ENCODE data around the gene IL9. TPM values are rescaled to one million over a fixed set of nuclear protein-coding genes. Genes with fewer than 3 reads are reported as not detected.
A peak's percentile ranks its signal among the peaks of the same experiment; 100 is the strongest.

Gene IL9
- total RNA-seq, 1 donor from 2014 or later = not detected

DNA sequence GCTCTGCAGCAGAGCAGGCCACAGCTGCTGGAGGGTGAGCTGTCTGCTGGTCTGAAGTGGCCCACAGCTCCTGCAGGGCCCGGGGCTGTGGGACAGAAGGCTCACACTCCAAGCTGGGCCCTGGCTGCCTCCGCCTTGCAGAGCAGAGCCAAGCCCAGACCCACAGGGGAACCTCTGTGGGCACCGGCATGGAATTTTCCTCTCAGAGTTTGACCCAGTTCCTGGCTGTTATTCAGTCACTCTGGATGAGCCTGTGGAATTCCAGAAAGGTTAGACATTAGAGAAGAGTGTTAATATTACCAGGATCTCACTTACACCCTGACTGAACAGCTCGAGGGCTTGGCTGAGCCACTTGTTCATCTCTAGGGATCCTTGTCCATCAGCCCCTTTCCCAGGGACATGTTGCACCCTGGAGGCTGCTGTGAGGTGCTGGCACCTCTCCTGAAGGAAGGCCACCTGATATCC, 17.5 kb downstream of the IL9 start:
- no peak overlapping the region for H3K4me3 Mint-ChIP-seq (ENCODE audit: low read depth)
- no peak overlapping the region for H3K27ac Mint-ChIP-seq
- no peaks in the 10 kb centered on the region for H3K36me3 Mint-ChIP-seq (ENCODE audit: insufficient read depth)
- no peak for DNase-seq (ENCODE audit: low spot score, unreplicated experiment)
- H3K4me1 Mint-ChIP-seq (ENCODE audit: low read depth) = peaks cover 5% of the 10 kb centered on the region
- H3K27me3 Mint-ChIP-seq = peaks cover 44% of the 10 kb centered on the region
- no peaks in the 10 kb centered on the region for H3K9me3 Mint-ChIP-seq (ENCODE audit: low read depth)
- TF ChIP-seq, protein P1, sequence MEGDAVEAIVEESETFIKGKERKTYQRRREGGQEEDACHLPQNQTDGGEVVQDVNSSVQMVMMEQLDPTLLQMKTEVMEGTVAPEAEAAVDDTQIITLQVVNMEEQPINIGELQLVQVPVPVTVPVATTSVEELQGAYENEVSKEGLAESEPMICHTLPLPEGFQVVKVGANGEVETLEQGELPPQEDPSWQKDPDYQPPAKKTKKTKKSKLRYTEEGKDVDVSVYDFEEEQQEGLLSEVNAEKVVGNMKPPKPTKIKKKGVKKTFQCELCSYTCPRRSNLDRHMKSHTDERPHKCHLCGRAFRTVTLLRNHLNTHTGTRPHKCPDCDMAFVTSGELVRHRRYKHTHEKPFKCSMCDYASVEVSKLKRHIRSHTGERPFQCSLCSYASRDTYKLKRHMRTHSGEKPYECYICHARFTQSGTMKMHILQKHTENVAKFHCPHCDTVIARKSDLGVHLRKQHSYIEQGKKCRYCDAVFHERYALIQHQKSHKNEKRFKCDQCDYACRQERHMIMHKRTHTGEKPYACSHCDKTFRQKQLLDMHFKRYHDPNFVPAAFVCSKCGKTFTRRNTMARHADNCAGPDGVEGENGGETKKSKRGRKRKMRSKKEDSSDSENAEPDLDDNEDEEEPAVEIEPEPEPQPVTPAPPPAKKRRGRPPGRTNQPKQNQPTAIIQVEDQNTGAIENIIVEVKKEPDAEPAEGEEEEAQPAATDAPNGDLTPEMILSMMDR (IDR thresholded peaks at IDR 0.05; ENCODE audit: unreplicated experiment) = no peak

DNA sequence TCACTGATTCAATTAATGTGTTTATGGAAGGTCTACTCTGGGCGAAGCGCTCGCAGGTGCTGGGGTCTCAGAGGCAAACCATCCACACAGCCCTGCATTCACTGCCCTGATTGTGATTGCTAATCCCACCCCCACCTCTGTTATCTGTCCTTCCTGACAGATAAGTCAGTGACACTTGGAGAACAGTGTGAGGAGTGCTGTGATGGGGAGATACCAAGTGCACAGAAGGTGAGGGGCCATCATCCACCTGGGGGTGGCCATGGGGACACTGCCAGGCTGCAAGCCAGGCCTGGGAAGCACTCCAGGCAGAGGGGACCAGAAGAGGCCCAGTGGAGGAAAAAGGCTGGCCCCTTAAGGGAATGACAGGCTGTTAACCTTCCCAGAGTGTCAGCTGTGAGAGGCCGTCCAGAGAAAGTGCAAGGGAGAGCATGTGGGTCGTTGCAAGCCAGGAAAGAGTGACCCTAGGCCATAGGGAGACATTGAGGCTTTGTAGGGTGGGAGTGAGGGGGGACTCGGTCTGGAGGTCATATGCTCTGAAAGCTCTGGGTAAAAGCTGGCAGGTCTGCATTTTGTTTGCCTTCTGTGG, 18.0 kb downstream of the IL9 start:
- TF ChIP-seq, protein P1 (IDR thresholded peaks at IDR 0.05; ENCODE audit: unreplicated experiment) = no peak
- Mint-ChIP-seq H3K4me1 (ENCODE audit: low read depth) (peaks cover 5% of the 10 kb centered on the region), H3K27me3 (peaks cover 40% of the 10 kb centered on the region), H3K9me3 (ENCODE audit: low read depth) (no peaks in the 10 kb centered on the region), H3K36me3 (ENCODE audit: insufficient read depth) (no peaks in the 10 kb centered on the region), H3K27ac (no peak overlapping the region), H3K4me3 (ENCODE audit: low read depth) (no peak overlapping the region)
- DNase-seq (ENCODE audit: low spot score, unreplicated experiment) = no peak

DNA sequence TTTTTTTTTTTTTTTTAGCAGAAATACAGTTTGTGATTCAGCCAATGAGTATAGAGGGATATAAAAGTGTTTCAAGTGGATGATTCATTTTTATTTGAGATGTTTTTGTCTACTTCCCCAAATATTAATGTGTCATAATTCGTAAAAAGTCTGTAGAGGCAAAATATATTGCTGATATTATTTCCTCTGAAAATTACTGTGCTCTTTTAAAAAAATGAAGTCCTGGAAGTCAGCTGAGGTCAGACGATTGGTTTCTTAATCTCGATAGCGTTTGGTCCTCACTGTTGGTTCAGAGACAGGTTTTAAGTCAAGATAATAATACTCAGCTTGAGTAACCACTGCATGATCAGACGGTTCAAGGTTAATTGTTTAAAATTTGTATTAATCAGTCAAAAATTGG, 19.5 kb downstream of the IL9 start:
- Mint-ChIP-seq H3K36me3 (ENCODE audit: insufficient read depth) (no peaks in the 10 kb centered on the region), H3K27me3 (peaks cover 35% of the 10 kb centered on the region)

DNA sequence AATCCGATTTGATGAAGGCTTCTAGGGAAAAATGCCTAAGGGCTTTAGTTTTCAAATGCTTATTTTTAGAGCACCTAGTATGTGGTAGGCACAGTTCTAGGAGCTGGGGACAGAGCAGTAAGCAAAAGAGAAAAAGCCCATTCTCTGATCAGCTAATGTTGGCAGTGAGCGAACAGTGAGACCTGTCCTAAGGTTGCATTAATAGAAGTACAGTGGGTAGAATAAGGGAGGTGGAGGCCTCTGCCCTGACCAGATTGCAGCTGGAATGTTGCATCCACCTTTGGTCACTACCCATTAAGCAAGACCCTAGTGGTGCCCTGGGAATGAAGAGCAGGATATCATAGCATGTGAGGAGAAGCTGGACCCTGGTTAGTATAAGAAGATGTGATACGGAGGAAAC, 20.1 kb downstream of the IL9 start:
- TF ChIP-seq, protein P1 (IDR thresholded peaks at IDR 0.05; ENCODE audit: unreplicated experiment) = no peak
- DNase-seq (ENCODE audit: low spot score, unreplicated experiment) = no peak
- H3K36me3 Mint-ChIP-seq (ENCODE audit: insufficient read depth) = no peaks in the 10 kb centered on the region
- peaks cover 31% of the 10 kb centered on the region for H3K27me3 Mint-ChIP-seq
- peaks cover 5% of the 10 kb centered on the region for H3K4me1 Mint-ChIP-seq (ENCODE audit: low read depth)
- no peaks in the 10 kb centered on the region for H3K9me3 Mint-ChIP-seq (ENCODE audit: low read depth)
- no peak overlapping the region for H3K27ac Mint-ChIP-seq
- no peak overlapping the region for H3K4me3 Mint-ChIP-seq (ENCODE audit: low read depth)

More for the DNA sequence above, 19.5 kb downstream of the IL9 start:
- no peak overlapping the region for H3K27ac Mint-ChIP-seq
- H3K4me3 Mint-ChIP-seq (ENCODE audit: low read depth) = no peak overlapping the region
- H3K4me1 Mint-ChIP-seq (ENCODE audit: low read depth) = peaks cover 5% of the 10 kb centered on the region
- TF ChIP-seq, protein P1 (IDR thresholded peaks at IDR 0.05; ENCODE audit: unreplicated experiment) = no peak
- no peak for DNase-seq (ENCODE audit: low spot score, unreplicated experiment)
- no peaks in the 10 kb centered on the region for H3K9me3 Mint-ChIP-seq (ENCODE audit: low read depth)

DNA sequence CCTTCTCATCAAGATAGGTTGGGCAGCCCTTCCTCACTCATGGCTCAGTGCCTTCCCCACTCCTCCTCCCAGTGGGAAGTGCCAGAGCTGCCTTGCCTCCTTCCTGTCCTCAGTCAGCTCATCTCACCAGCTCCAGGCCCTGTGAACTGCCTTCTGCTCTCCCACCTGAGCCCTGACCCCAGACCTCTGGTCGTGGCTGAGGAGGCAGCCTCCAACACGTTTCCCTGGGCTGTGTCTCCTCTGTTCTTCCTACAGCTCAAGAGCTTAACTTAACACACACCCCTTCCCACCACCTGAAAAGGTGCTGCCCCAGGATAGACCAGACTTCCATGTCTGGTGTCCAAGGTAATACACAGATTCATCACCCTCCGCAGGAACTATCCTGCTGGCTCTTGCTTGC, 21.2 kb downstream of the IL9 start:
- TF ChIP-seq, protein P1 (IDR thresholded peaks at IDR 0.05; ENCODE audit: unreplicated experiment) = no peak
- Mint-ChIP-seq H3K9me3 (ENCODE audit: low read depth) (no peaks in the 10 kb centered on the region), H3K27me3 (peaks cover 27% of the 10 kb centered on the region), H3K27ac (peak overlapping the region; percentile 25), H3K36me3 (ENCODE audit: insufficient read depth) (no peaks in the 10 kb centered on the region), H3K4me3 (ENCODE audit: low read depth) (no peak overlapping the region), H3K4me1 (ENCODE audit: low read depth) (peaks cover 5% of the 10 kb centered on the region)
- no peak for DNase-seq (ENCODE audit: low spot score, unreplicated experiment)

All from progenitor cell of endocrine pancreas (in vitro differentiated cells).